Transverse colon (tissue), 4 donors: ENCODE results near the gene PRKCA.

ENCODE experiments used
- CTCF ChIP-seq, 5 experiments: fragments of 200-600 bp in 3 of 5; fragments of 450-650 bp in 2 of 5; sonication (generic) in 3 of 5; IDR thresholded peaks; 1 replicate in 2 of 5; 2 replicates in 3 of 5; pipeline ENCODE4 v1.5.1; 2016 to 2017; ENCODE audit warnings: antibody characterized with exemption in 5 of 5, inconsistent platforms in 3 of 5, mild to moderate bottlenecking in 2 of 5, moderate library complexity in 1 of 5
- EP300 ChIP-seq: sonication (generic); formaldehyde crosslinking; IDR thresholded peaks from one replicate; pipeline ENCODE4 v1.6.1; 2017; ENCODE audit warnings: antibody characterized with exemption, low read depth
- POLR2A ChIP-seq: fragments of 450-650 bp; IDR thresholded peaks from one replicate; pipeline ENCODE4 v1.6.1; 2016; ENCODE audit warnings: antibody characterized with exemption, mild to moderate bottlenecking, moderate library complexity
- POLR2AphosphoS5 ChIP-seq, 3 donors: sonication (generic); formaldehyde crosslinking; IDR thresholded peaks; one replicate each; pipeline ENCODE4 v1.6.1; 2016; ENCODE audit warnings: antibody characterized with exemption in 3 of 3

- TF ChIP-seq POLR2A: no peak
- TF ChIP-seq CTCF (IDR thresholded peaks at IDR 0.05): no peak
- no peak for TF ChIP-seq EP300
- no peak for TF ChIP-seq POLR2AphosphoS5 (IDR thresholded peaks at IDR 0.05)
Measured at GRCh38 chr17:66655461-66655860, 353.0 kb downstream of the PRKCA start.
